ENCODE results near the gene FNIP2.

DNA sequence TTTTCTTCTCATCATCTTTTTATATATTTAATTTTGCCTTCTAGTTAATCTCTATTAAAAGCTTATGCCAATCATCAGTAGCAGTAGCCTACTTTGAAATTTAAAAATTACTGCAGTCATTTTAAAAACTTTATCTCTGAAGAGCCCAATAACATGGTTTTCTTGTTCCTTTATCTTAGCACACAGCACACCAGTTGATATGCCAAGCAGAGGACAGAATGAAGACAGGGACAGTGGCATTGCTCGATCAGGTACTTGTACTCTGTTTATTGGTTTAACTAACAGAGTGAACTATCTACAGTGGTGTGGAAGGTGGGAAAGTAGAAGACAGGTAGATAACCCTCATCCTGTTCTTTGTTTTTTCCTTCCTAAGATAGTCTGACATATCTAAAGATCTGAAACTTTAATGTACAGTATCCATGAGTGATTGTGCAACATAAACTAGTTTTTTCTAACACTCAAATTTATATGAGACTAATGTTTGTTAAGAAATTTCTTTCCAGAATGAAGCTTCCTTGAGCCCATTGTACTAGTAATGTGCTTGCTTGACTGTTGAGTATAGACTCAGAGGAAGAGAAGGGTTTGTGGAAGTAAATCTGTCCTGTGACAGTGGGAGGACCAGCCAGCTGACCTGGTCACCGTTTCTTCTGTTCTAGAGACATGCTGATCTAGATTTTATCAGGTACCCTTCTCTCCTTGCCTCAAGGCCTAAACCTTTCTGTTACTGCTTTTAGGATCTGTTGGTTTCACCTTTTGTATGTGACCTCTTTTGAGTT lies 66.6 kb downstream of the FNIP2 start:
- TF ChIP-seq SUZ12 (IDR thresholded peaks at IDR 0.05) (no peak), BHLHE40 (IDR thresholded peaks at IDR 0.05; ENCODE audit: borderline replicate concordance) (no peak), SP1 (IDR thresholded peaks at IDR 0.05) (no peak), FOXK2 (IDR thresholded peaks at IDR 0.05) (no peak), FOXM1 (IDR thresholded peaks at IDR 0.05; ENCODE audit: borderline replicate concordance) (no peak)

Measured in HEK293T (cell line).